Measurements from ENCODE around the gene SUN2. TPM values are rescaled to one million over a fixed set of nuclear protein-coding genes. Genes with fewer than 3 reads are reported as not detected.

The SUN2 gene
- total RNA-seq, 4 donors from 2014 or later = 118 to 285 (median 175) TPM

- intact Hi-C loops (cut with DNase I; ENCODE audit: low total_unique reads) = no loop called here
- no peak for TF ChIP-seq CTCF (IDR thresholded peaks at IDR 0.05)
- H3K27ac ChIP-seq = no peak overlapping the region
These were observed 16.8 kb upstream of the SUN2 start for GRCh38 chr22:38772623-38772873.

DNA sequence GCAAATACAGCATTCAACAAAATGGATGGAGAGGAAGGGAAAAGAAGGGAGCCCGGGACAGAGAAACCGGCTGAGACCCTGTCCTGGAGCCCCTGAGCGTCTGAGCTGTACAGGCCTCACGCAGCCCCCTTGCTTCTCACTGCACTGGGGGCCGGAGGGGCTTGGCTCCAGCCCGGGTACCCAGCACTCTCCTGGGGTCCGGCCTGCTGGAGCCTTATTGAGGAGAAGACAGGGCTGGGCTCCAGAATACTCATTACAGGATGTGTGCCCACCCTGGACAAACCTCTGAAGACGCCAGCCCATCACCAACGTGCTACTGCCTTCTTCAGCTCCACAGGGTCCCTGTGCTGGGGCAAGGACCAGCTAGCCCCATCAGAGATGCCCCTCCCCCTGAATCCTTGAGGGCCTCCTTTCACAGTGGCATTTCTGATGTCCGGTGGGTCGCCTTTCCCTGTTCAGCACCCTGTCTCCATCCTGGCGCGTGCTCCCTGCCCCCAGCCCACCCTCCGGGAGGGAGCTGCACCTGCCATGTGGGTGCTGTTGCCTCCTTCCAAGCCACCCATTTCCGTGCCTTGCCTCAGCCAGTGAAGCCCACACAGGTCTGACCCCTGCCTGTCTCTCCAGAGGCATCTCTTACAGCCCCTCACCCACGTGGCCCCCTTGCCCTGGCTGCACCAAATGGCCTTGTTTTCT lies 14.6 kb upstream of the SUN2 start:
- Histone ChIP-seq H3K27ac (no peak overlapping the region), H3K9me3 (no peaks in the 10 kb centered on the region), H3K4me3 (no peak overlapping the region), H3K4me1 (no peaks in the 10 kb centered on the region), H3K36me3 (no peaks in the 10 kb centered on the region), H3K27me3 (no peaks in the 10 kb centered on the region)
- TF ChIP-seq POLR2A (IDR thresholded peaks at IDR 0.05) (no peak), CTCF (IDR thresholded peaks at IDR 0.05) (no peak)
- DNase-seq = no peak
- intact Hi-C loops (cut with DNase I; ENCODE audit: low total_unique reads) = no loop called here

More at GRCh38 chr22:38772623-38772873, 16.8 kb upstream of the SUN2 start:
- Histone ChIP-seq H3K4me3 (no peak overlapping the region), H3K27me3 (no peaks in the 10 kb centered on the region), H3K36me3 (no peaks in the 10 kb centered on the region), H3K9me3 (no peaks in the 10 kb centered on the region), H3K4me1 (no peaks in the 10 kb centered on the region)
- no peak for DNase-seq

DNA sequence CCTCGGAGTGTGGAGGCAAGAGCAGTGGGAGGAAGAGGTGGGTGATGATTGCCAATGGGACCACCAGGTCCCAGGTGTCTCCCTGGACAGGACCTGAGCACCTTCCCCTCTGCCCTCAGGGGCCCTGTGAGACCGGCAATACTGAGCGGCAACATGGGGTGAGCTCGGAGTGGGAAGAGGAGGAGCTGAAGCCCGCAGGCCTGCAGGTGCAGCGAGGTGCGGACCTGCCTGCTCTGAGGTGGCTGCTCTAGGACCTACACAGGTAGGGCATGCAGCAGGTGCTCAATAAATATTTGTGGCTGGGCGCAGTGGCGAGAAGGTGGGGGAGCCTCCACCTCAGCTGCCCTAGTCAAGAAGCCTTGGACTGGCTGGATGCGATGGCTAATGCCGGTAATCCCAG lies 12.2 kb upstream of the SUN2 start:
- Histone ChIP-seq H3K27ac (no peak overlapping the region), H3K4me3 (no peak overlapping the region), H3K36me3 (no peaks in the 10 kb centered on the region), H3K9me3 (no peaks in the 10 kb centered on the region), H3K27me3 (no peaks in the 10 kb centered on the region), H3K4me1 (no peaks in the 10 kb centered on the region)
- no peak for DNase-seq
- TF ChIP-seq POLR2A (IDR thresholded peaks at IDR 0.05) (no peak), CTCF (IDR thresholded peaks at IDR 0.05) (no peak)
- intact Hi-C loops (cut with DNase I; ENCODE audit: low total_unique reads) = no loop called here

GRCh38 chr22:38767313-38767712 lies 11.5 kb upstream of the SUN2 start:
- Histone ChIP-seq H3K27me3 (no peaks in the 10 kb centered on the region), H3K4me1 (no peaks in the 10 kb centered on the region), H3K36me3 (no peaks in the 10 kb centered on the region), H3K4me3 (no peak overlapping the region), H3K9me3 (no peaks in the 10 kb centered on the region), H3K27ac (no peak overlapping the region)
- no peak for TF ChIP-seq CTCF (IDR thresholded peaks at IDR 0.05)
- no peak for TF ChIP-seq POLR2A (IDR thresholded peaks at IDR 0.05)
- DNase-seq = no peak
- intact Hi-C loops (cut with DNase I; ENCODE audit: low total_unique reads) = no loop called here

GRCh38 chr22:38766076-38766777 lies 10.4 kb upstream of the SUN2 start:
- DNase-seq = peak; percentile 58 to 61
- Histone ChIP-seq H3K4me3 (no peak overlapping the region), H3K9me3 (no peaks in the 10 kb centered on the region), H3K4me1 (no peaks in the 10 kb centered on the region), H3K36me3 (no peaks in the 10 kb centered on the region), H3K27me3 (no peaks in the 10 kb centered on the region), H3K27ac (no peak overlapping the region)
- no peak for TF ChIP-seq POLR2A (IDR thresholded peaks at IDR 0.05)
- peak; percentile 36 to 67 (median 56) for TF ChIP-seq CTCF (IDR thresholded peaks at IDR 0.05)
- intact Hi-C loops (cut with DNase I; ENCODE audit: low total_unique reads) = no loop called here

Data from uterus (tissue), 4 donors.